ENCODE data around the gene SDK1. TPM values are rescaled to one million over a fixed set of nuclear protein-coding genes. Genes with fewer than 3 reads are reported as not detected.

Gene SDK1
- total and polyA plus RNA-seq, 2 donors (not counting 3 experiments of a cell fraction or from before 2014, with no cell fraction given) = 1.6 to 3.9 TPM

DNA sequence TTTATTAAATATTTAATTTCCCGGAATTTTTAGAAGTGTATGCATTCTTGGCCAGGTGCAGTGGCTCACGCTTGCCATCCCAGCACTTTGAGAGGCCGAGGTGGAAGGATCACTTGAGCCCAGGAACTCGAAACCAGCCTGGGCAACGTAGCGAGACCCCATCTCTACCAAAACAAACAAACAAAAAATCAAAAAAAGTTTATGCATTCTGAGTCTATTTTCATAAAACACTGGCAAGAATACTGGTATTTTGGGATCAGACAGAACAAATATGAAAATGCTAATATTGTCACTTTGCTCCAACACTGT is 940.2 kb downstream of the SDK1 start:
- H3K9me1 ChIP-seq (replicated peaks; ENCODE audit: control insufficient read depth, extremely low read depth, insufficient read depth, low read length) = no peaks in the 10 kb centered on the region
- no peaks in the 10 kb centered on the region for H3K27me3 ChIP-seq (ENCODE audit: control insufficient read depth in 2 of 2, insufficient read depth in 2 of 2, low read length in 2 of 2)
- H2AFZ ChIP-seq (ENCODE audit: low read depth, low read length) = no peak overlapping the region
- H3K79me2 ChIP-seq (ENCODE audit: control insufficient read depth, insufficient read depth, low read length) = no peaks in the 10 kb centered on the region
- no TSS peak for BruUV-seq (replicated peaks)
- no peak overlapping the region for H3K9ac ChIP-seq (replicated peaks; ENCODE audit: extremely low read depth, insufficient read depth, low read length)
- no peaks in the 10 kb centered on the region for H3K4me1 ChIP-seq (ENCODE audit: control insufficient read depth, extremely low read depth, insufficient read depth, low read length)
- ChIA-PET CTCF (no interaction called here), POLR2A (no interaction called here)
- dilution Hi-C loops (cut with MboI; ENCODE audit: extremely low pct_ligation_motif_present, low sequenced_read_pairs) = no loop called here
- intact Hi-C loops (cut with micrococcal nuclease) = no loop called here
- H3K36me3 ChIP-seq (ENCODE audit: control insufficient read depth in 2 of 2, extremely low read depth in 1 of 2, insufficient read depth in 2 of 2, low read length in 2 of 2) = no peaks in the 10 kb centered on the region
- no peak for FAIRE-seq
- H3K4me2 ChIP-seq (ENCODE audit: insufficient read depth, low read length) = no peak overlapping the region
- no peak overlapping the region for H3K4me3 ChIP-seq (replicated peaks in 1 of 3; ENCODE audit: insufficient read depth in 1 of 3, low read depth in 1 of 3, low read length in 3 of 3)
- TF ChIP-seq, protein P1, sequence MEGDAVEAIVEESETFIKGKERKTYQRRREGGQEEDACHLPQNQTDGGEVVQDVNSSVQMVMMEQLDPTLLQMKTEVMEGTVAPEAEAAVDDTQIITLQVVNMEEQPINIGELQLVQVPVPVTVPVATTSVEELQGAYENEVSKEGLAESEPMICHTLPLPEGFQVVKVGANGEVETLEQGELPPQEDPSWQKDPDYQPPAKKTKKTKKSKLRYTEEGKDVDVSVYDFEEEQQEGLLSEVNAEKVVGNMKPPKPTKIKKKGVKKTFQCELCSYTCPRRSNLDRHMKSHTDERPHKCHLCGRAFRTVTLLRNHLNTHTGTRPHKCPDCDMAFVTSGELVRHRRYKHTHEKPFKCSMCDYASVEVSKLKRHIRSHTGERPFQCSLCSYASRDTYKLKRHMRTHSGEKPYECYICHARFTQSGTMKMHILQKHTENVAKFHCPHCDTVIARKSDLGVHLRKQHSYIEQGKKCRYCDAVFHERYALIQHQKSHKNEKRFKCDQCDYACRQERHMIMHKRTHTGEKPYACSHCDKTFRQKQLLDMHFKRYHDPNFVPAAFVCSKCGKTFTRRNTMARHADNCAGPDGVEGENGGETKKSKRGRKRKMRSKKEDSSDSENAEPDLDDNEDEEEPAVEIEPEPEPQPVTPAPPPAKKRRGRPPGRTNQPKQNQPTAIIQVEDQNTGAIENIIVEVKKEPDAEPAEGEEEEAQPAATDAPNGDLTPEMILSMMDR (IDR thresholded peaks at IDR 0.05; ENCODE audit: extremely low read depth in 1 of 2, insufficient read depth in 1 of 2, low read depth in 1 of 2, low read length in 2 of 2) = no peak
- no peak for TF ChIP-seq POLR2A (IDR thresholded peaks at IDR 0.05; ENCODE audit: low read depth, low read length)
- TF ChIP-seq GATA2 (IDR thresholded peaks at IDR 0.05; ENCODE audit: insufficient read depth, insufficient read length, low read depth, low read length) = no peak
- TF ChIP-seq POLR2AphosphoS5 (IDR thresholded peaks at IDR 0.05; ENCODE audit: insufficient read depth, low read depth, low read length) = no peak
- TF ChIP-seq EZH2 (IDR thresholded peaks at IDR 0.05; ENCODE audit: borderline replicate concordance, low read depth, low read length, severe bottlenecking) = no peak
- no peak for TF ChIP-seq MYC (IDR thresholded peaks at IDR 0.05; ENCODE audit: low read depth, low read length)
- no peak for TF ChIP-seq FOS (IDR thresholded peaks at IDR 0.05; ENCODE audit: borderline replicate concordance, insufficient read depth, low read length)
- TF ChIP-seq, protein P2, sequence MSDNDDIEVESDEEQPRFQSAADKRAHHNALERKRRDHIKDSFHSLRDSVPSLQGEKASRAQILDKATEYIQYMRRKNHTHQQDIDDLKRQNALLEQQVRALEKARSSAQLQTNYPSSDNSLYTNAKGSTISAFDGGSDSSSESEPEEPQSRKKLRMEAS (IDR thresholded peaks at IDR 0.05; ENCODE audit: insufficient read depth, insufficient read length) = no peak
- TF ChIP-seq JUN (IDR thresholded peaks at IDR 0.05; ENCODE audit: borderline replicate concordance, insufficient read depth, insufficient read length, low read depth) = no peak
- no peak for DNase-seq (ENCODE audit: low read depth, low spot score)
- no peaks in the 10 kb centered on the region for H3K9me3 ChIP-seq (replicated peaks; ENCODE audit: control insufficient read depth, insufficient read depth, low read length)
- H3K27ac ChIP-seq (ENCODE audit: insufficient read depth, low read depth, low read length) = no peak overlapping the region
- no peaks in the 10 kb centered on the region for H4K20me1 ChIP-seq (replicated peaks; ENCODE audit: control insufficient read depth, extremely low read depth, insufficient read depth, low read length)

Data from endothelial cell of umbilical vein (primary cell).